ENCODE results near the gene ATXN7L3.
"Not testable (repeated sequence)": the region's sequence is repeated elsewhere in the genome, so short reads cannot be mapped to it uniquely, and the experiment has no call there.

ATXN7L3 gene, protein sequence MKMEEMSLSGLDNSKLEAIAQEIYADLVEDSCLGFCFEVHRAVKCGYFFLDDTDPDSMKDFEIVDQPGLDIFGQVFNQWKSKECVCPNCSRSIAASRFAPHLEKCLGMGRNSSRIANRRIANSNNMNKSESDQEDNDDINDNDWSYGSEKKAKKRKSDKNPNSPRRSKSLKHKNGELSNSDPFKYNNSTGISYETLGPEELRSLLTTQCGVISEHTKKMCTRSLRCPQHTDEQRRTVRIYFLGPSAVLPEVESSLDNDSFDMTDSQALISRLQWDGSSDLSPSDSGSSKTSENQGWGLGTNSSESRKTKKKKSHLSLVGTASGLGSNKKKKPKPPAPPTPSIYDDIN

DNA sequence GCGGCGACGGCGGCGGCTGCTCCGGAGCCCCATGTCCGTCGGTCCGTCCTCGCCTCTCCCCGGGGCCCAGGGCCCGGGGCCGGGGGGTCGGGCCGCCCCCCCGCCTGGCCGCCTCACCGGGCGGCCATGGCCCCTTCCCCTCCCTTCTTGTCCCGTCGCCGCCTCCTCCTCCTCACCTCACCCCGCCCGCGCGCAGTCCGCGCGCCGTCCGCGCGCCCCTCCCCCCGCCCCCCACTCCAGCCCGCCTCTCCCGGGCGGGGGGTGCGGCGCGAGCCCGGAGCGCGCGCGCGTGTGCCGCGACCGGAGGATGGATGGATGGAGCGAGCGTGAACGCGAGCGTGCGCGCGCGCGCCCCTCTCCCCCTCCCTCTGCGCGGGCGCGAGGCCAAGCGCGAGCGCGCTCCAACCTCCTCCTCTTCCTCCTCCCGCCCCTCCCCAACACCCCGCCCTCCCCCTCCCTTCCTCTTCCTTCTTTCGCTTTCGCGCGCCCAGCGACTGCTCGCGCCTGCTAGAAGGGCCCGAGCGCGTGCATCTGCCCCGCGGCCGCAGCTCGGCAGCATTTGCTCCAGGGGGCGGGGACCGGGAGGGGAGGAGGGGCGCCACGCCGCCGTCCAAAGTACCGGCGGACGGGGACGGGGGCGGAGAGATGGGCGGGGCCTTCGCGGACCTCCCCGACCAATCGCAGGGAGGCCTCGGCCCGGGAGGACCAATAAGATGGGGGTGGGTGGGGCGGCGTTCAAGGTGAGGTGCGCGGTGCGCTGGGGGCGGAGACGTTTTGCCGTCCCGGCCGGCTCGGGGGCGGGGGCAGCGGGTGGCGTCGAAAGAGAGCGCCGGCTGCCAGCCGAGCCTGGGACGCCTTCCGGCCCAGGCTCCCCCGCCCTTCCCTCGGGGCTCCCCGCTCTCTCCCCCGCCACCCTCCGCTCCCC lies at the start of gene ATXN7L3:
TSS of gene ATXN7L3 (minus strand) at position 332 of the 925 bp plus-strand sequence. CDS start 1,814 bp downstream, outside the sequence.
- peak; percentile 100 for DNase-seq (ENCODE audit: low read depth)
- Histone ChIP-seq H3K36me3 (ENCODE audit: control insufficient read depth, insufficient read depth, low read length, severe bottlenecking) (peaks cover 25% of the 10 kb centered on the region), H3K27me3 (replicated peaks; ENCODE audit: control insufficient read depth, insufficient read depth, low read length) (no peaks in the 10 kb centered on the region), H3K9ac (ENCODE audit: low read length) (peak within 1 kb of the TSS; percentile 98), H3K4me3 (ENCODE audit: low read length) (peak within 1 kb of the TSS; percentile 90), H3K9me3 (ENCODE audit: control insufficient read depth, low read length) (no peaks in the 10 kb centered on the region), H3K4me1 (ENCODE audit: control insufficient read depth, insufficient read depth, low read length) (peaks cover 42% of the 10 kb centered on the region)

DNA sequence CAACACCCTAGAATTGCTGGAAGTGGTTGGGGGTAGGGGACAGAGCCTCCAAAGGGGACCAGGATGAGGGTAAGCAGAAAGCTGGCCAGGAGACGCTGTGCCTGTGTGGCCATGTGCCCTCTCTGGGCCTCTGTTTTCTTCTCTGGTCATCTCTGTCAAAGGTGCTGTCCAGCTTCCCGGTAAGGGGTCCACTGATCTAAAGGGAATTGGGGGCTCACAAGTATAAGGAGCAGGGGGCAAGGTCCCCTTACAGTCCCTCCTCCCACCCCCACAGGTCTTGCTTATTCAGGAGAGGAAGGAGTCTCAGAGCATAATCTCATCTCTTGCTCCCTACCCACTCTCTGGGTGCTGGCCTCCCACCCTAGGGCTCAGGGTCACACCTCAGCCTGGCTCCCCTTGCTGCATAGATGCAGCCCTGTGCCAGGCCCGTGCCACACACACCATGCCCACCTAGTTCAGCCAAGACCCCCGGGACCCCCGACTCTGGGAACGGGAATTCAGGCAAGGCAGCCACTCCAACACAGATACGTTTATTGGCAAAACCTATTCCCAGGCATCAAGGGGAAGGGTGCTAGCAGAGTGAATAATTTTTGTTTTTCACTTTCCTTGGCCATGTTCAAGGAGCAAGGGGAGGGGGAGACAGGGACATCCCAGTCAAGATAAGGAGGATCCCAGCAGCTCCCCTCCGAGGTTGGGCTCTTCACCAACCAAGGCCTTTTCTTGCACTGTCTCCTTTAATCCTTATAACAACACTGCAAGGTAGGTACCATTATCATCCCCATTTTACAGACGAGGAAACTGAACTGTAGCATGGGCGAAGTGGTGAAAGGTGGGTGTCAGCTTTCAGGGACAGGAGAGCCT lies 48.4 kb upstream of the ATXN7L3 start:
- no peaks in the 10 kb centered on the region for H3K9me3 ChIP-seq (ENCODE audit: control insufficient read depth, low read length)
- no peak for DNase-seq (ENCODE audit: low read depth)
- peaks cover 11% of the 10 kb centered on the region for H3K4me1 ChIP-seq (ENCODE audit: control insufficient read depth, insufficient read depth, low read length)
- H3K4me3 ChIP-seq (ENCODE audit: low read length) = no peak overlapping the region
- no peaks in the 10 kb centered on the region for H3K36me3 ChIP-seq (ENCODE audit: control insufficient read depth, insufficient read depth, low read length, severe bottlenecking)
- peaks cover 22% of the 10 kb centered on the region for H3K27me3 ChIP-seq (replicated peaks; ENCODE audit: control insufficient read depth, insufficient read depth, low read length)
- H3K9ac ChIP-seq (ENCODE audit: low read length) = no peak overlapping the region

DNA sequence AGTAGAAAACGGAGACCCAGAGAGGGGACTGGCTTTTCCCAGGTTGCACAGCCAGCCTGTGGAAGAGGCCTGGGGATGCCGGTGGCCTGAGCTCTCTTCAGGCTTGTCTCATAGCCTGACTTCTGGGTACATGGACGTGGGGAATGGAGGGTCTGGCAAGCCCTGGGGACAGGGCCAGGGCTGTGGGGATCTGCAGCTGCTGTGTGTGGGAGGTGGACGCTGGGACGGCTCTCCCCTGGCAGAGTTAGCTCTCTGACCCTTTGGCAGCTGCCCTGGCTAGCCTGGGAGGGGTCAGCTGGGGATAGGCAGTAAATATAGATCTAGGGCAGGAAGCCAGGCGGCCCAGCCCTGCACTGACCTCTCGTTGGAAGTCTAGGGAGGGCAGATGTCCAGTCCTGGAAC lies 47.8 kb upstream of the ATXN7L3 start:
- peaks cover 19% of the 10 kb centered on the region for H3K27me3 ChIP-seq (replicated peaks; ENCODE audit: control insufficient read depth, insufficient read depth, low read length)
- no peak for DNase-seq (ENCODE audit: low read depth)
- no peaks in the 10 kb centered on the region for H3K36me3 ChIP-seq (ENCODE audit: control insufficient read depth, insufficient read depth, low read length, severe bottlenecking)
- H3K4me3 ChIP-seq (ENCODE audit: low read length) = no peak overlapping the region
- no peaks in the 10 kb centered on the region for H3K9me3 ChIP-seq (ENCODE audit: control insufficient read depth, low read length)
- H3K9ac ChIP-seq (ENCODE audit: low read length) = no peak overlapping the region
- H3K4me1 ChIP-seq (ENCODE audit: control insufficient read depth, insufficient read depth, low read length) = peaks cover 11% of the 10 kb centered on the region

DNA sequence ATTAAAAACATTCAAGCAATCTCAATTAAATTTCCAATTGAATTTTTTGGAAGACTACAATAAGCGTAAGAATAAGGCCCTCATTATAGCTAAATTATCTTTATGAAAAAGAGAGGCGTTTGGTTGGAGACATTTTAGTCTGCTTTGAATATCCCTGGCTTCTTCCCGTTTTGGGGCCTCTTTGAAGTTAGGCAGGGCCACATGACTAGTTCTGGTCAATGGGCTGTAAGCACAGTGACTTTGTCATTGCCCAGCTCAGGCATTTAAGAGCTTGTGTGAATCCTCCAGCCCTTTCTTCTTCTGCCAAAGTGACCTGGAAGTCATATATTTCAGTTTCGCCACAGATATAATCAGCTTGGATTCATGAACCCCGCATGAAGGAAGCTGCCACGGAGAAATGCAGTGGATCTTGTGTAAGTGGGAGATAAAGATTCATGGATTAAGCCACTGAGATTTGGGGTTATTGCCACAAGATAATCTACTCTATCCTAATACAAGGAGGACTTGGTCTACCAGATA lies 41.5 kb upstream of the ATXN7L3 start:
- Histone ChIP-seq H3K4me3 (ENCODE audit: low read length) (no peak overlapping the region), H3K27me3 (replicated peaks; ENCODE audit: control insufficient read depth, insufficient read depth, low read length) (peaks cover 14% of the 10 kb centered on the region), H3K9me3 (ENCODE audit: control insufficient read depth, low read length) (no peaks in the 10 kb centered on the region), H3K36me3 (ENCODE audit: control insufficient read depth, insufficient read depth, low read length, severe bottlenecking) (no peaks in the 10 kb centered on the region), H3K4me1 (ENCODE audit: control insufficient read depth, insufficient read depth, low read length) (no peaks in the 10 kb centered on the region), H3K9ac (ENCODE audit: low read length) (no peak overlapping the region)
- DNase-seq (ENCODE audit: low read depth) = no peak

DNA sequence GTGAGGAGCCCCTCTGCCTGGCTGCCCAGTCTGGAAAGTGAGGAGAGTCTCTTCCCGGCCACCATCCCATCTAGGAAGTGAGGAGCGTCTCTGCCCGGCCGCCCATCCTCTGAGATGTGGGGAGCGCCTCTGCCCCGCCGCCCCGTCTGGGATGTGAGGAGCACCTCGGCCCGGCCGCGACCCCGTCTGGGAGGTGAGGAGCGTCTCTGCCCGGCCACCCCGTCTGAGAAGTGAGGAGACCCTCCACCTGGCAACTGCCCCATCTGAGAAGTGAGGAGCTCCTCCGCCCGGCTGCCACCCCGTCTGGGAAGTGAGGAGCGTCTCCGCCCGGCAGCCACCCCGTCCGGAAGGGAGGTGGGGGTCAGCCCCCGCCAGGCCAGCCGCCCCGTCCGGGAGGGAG lies 38.2 kb upstream of the ATXN7L3 start:
- not testable (repeated sequence) for H3K4me1 ChIP-seq (ENCODE audit: control insufficient read depth, insufficient read depth, low read length); H3K36me3 ChIP-seq (ENCODE audit: control insufficient read depth, insufficient read depth, low read length, severe bottlenecking); H3K4me3 ChIP-seq (ENCODE audit: low read length); H3K9ac ChIP-seq (ENCODE audit: low read length); DNase-seq (ENCODE audit: low read depth); H3K9me3 ChIP-seq (ENCODE audit: control insufficient read depth, low read length)
- H3K27me3 ChIP-seq (replicated peaks; ENCODE audit: control insufficient read depth, insufficient read depth, low read length) = peaks cover 14% of the 10 kb centered on the region

DNA sequence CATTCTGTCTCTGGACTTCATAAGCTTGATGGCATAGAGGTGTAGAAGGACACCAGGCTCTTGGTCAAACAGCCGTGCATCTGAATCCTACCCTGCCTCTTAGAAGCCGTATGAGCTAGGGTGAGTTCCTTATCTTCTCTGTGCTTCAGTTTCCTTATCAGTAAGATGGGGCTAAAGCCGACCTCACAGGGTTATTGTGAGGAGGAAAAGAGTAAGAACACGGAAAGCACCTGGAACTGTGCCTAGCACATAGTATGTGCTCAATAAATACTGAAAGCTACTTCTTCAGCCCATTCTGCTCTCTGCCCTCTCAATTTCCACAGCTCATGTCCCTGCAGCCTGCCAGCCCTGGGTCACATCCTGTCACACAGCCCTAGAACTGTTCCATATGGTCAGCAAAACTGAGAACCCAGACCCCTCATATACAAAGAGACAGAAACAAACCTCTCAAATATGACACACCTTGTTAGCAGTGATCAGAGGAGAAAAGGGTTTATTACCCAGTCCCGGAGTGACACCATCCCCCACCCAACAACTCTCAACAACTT lies 36.8 kb upstream of the ATXN7L3 start:
- no peak for DNase-seq (ENCODE audit: low read depth)
- H3K4me1 ChIP-seq (ENCODE audit: control insufficient read depth, insufficient read depth, low read length) = no peaks in the 10 kb centered on the region

DNA sequence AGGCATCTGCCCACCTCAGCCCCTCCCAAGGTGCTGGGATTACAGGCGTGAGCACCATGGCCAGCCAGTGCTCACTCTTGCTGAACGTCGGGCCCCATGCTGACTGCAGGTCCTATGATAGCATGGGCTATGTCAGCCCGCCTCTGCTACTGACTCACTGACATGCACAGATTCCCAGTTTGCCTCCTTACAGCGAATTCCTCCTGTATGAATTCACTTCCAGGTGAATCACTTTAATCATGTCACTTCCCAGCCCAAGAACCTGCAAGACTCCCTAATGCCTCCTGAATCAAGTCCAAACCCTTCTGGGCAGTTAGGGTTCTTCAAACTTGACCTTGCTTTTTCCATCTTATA lies 35.9 kb upstream of the ATXN7L3 start:
- Histone ChIP-seq H3K9ac (ENCODE audit: low read length) (no peak overlapping the region), H3K4me3 (ENCODE audit: low read length) (no peak overlapping the region), H3K36me3 (ENCODE audit: control insufficient read depth, insufficient read depth, low read length, severe bottlenecking) (no peaks in the 10 kb centered on the region), H3K9me3 (ENCODE audit: control insufficient read depth, low read length) (no peaks in the 10 kb centered on the region), H3K4me1 (ENCODE audit: control insufficient read depth, insufficient read depth, low read length) (no peaks in the 10 kb centered on the region), H3K27me3 (replicated peaks; ENCODE audit: control insufficient read depth, insufficient read depth, low read length) (peaks cover 14% of the 10 kb centered on the region)
- DNase-seq (ENCODE audit: low read depth) = no peak

More for the DNA sequence above, 36.8 kb upstream of the ATXN7L3 start:
- Histone ChIP-seq H3K27me3 (replicated peaks; ENCODE audit: control insufficient read depth, insufficient read depth, low read length) (peaks cover 14% of the 10 kb centered on the region), H3K9ac (ENCODE audit: low read length) (no peak overlapping the region), H3K9me3 (ENCODE audit: control insufficient read depth, low read length) (no peaks in the 10 kb centered on the region), H3K4me3 (ENCODE audit: low read length) (no peak overlapping the region), H3K36me3 (ENCODE audit: control insufficient read depth, insufficient read depth, low read length, severe bottlenecking) (no peaks in the 10 kb centered on the region)

DNA sequence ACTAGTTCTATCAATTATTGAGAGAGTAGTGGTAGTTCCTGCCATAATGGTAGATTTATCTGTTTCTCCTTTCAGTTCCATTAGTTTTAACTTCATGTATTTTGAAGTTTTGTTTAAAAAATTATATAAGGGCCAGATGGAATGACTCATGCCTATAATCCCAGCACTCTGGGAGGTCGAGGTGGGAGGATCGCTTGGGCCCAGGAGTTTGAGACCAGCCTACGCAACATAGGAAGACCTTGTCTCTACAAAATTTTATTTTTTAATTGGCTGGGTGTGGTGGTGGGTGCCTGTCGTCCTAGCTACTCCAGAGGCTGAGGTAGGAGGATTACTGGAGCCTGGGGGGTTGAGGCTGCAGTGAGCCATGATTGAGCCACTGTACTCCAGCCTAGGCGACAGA lies 33.9 kb upstream of the ATXN7L3 start:
- H3K36me3 ChIP-seq (ENCODE audit: control insufficient read depth, insufficient read depth, low read length, severe bottlenecking) = no peaks in the 10 kb centered on the region

DNA sequence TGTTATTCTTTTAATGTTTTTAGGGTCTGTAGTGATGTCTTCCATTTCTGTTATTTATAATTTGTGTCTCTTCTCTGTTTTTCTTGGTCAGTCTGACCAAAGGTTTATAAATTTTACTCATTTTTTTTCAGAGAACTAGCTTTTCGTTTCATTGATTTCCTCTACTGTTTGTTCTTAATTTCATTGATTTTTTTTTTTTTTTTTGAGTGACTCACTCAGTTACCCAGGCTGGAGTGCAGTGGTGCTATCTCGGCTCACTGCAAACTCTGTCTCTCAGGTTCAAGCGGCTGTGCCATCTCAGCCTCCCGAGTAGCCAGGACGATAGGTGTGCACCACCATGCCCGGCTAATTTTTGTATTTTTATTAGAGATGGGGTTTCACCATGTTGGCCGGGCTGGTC lies 32.4 kb upstream of the ATXN7L3 start:
- DNase-seq (ENCODE audit: low read depth) = no peak
- Histone ChIP-seq H3K4me3 (ENCODE audit: low read length) (no peak overlapping the region), H3K9ac (ENCODE audit: low read length) (no peak overlapping the region), H3K9me3 (ENCODE audit: control insufficient read depth, low read length) (no peaks in the 10 kb centered on the region), H3K36me3 (ENCODE audit: control insufficient read depth, insufficient read depth, low read length, severe bottlenecking) (no peaks in the 10 kb centered on the region), H3K27me3 (replicated peaks; ENCODE audit: control insufficient read depth, insufficient read depth, low read length) (peaks cover 10% of the 10 kb centered on the region), H3K4me1 (ENCODE audit: control insufficient read depth, insufficient read depth, low read length) (no peaks in the 10 kb centered on the region)

More for the DNA sequence above, 33.9 kb upstream of the ATXN7L3 start:
- no peak for DNase-seq (ENCODE audit: low read depth)
- H3K9me3 ChIP-seq (ENCODE audit: control insufficient read depth, low read length) = no peaks in the 10 kb centered on the region
- peaks cover 10% of the 10 kb centered on the region for H3K27me3 ChIP-seq (replicated peaks; ENCODE audit: control insufficient read depth, insufficient read depth, low read length)
- H3K4me1 ChIP-seq (ENCODE audit: control insufficient read depth, insufficient read depth, low read length) = no peaks in the 10 kb centered on the region
- H3K9ac ChIP-seq (ENCODE audit: low read length) = no peak overlapping the region
- H3K4me3 ChIP-seq (ENCODE audit: low read length) = no peak overlapping the region

DNA sequence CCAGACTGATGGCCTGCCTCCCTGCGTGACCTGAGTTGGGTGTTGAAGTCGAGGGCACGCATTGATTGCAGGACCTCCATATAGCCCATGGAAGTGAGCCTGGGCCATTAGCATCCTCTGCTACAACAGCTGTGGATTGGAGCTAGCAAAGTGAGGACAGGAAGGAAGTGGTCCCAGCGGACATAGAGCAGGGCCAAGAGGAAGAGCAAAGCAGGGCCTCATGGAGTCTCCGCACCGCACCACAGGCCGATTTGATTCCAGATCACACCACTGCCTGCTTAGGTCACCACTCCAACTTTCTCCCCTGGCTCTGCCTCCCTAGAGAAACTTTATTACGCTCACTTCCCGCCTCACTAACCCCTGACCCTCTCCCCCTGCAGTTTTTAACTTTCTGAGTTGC lies 30.5 kb upstream of the ATXN7L3 start:
- no peaks in the 10 kb centered on the region for H3K9me3 ChIP-seq (ENCODE audit: control insufficient read depth, low read length)
- H3K4me1 ChIP-seq (ENCODE audit: control insufficient read depth, insufficient read depth, low read length) = no peaks in the 10 kb centered on the region
- peaks cover 3% of the 10 kb centered on the region for H3K27me3 ChIP-seq (replicated peaks; ENCODE audit: control insufficient read depth, insufficient read depth, low read length)
- H3K9ac ChIP-seq (ENCODE audit: low read length) = no peak overlapping the region
- no peak overlapping the region for H3K4me3 ChIP-seq (ENCODE audit: low read length)
- H3K36me3 ChIP-seq (ENCODE audit: control insufficient read depth, insufficient read depth, low read length, severe bottlenecking) = no peaks in the 10 kb centered on the region
- DNase-seq (ENCODE audit: low read depth) = no peak
